Prostate gland (tissue), 2 donors: ENCODE results near the gene DBNDD2.

ENCODE experiments used
- POLR2A ChIP-seq: fragments of 450-650 bp; IDR thresholded peaks from one replicate; pipeline ENCODE4 v1.6.1; 2016; ENCODE audit warnings: antibody characterized with exemption, mild to moderate bottlenecking
- POLR2AphosphoS5 ChIP-seq: sonication (generic); formaldehyde crosslinking; IDR thresholded peaks from one replicate; pipeline ENCODE4 v1.6.1; 2017; ENCODE audit warnings: antibody characterized with exemption
- TF ChIP-seq, protein P1 (sequence below), 4 experiments: fragments of 200-600 bp in 2 of 4; fragments of 450-650 bp in 2 of 4; sonication (generic) in 2 of 4; IDR thresholded peaks; 1 replicate in 3 of 4; 2 replicates in 1 of 4; pipeline ENCODE4 v1.5.1; 2016 to 2019; ENCODE audit warnings: antibody characterized with exemption in 4 of 4, mild to moderate bottlenecking in 2 of 4, moderate library complexity in 2 of 4

DNA sequence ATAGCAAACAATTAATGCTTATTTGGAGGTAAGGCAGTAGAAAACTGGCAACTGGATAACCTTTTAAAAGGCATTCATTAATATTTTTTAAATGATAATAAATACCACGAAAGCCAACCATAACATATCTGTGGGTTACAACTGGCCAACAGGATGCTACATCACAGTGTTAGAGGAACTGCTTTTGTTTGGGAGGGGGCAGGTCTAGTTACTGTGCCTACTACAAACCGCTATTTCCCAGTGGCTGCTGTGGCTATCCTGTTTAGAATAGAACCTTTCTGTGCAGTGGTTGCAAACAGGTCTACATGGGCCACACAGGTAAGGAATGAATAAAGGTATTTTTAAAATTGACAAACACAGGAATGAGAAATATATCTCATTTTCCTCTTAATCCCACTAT lies 8.8 kb downstream of the DBNDD2 start:
- TF ChIP-seq POLR2A, result no peak
- TF ChIP-seq, protein P1, sequence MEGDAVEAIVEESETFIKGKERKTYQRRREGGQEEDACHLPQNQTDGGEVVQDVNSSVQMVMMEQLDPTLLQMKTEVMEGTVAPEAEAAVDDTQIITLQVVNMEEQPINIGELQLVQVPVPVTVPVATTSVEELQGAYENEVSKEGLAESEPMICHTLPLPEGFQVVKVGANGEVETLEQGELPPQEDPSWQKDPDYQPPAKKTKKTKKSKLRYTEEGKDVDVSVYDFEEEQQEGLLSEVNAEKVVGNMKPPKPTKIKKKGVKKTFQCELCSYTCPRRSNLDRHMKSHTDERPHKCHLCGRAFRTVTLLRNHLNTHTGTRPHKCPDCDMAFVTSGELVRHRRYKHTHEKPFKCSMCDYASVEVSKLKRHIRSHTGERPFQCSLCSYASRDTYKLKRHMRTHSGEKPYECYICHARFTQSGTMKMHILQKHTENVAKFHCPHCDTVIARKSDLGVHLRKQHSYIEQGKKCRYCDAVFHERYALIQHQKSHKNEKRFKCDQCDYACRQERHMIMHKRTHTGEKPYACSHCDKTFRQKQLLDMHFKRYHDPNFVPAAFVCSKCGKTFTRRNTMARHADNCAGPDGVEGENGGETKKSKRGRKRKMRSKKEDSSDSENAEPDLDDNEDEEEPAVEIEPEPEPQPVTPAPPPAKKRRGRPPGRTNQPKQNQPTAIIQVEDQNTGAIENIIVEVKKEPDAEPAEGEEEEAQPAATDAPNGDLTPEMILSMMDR (IDR thresholded peaks at IDR 0.05), result no peak
- TF ChIP-seq POLR2AphosphoS5, result no peak
